GM18868 (cell line): ENCODE data around the gene VPS11.
"Not testable (repeated sequence)": the region's sequence is repeated elsewhere in the genome, so short reads cannot be mapped to it uniquely, and the experiment has no call there.

ENCODE experiments used
- ATAC-seq: cut with Tn5 transposase; IDR thresholded peaks from one replicate; pipeline ENCODE4 v1.9.1; 2021; ENCODE audit warnings: mild to moderate bottlenecking, moderate library complexity; ENCODE audit not compliant: unreplicated experiment

The VPS11 gene

DNA sequence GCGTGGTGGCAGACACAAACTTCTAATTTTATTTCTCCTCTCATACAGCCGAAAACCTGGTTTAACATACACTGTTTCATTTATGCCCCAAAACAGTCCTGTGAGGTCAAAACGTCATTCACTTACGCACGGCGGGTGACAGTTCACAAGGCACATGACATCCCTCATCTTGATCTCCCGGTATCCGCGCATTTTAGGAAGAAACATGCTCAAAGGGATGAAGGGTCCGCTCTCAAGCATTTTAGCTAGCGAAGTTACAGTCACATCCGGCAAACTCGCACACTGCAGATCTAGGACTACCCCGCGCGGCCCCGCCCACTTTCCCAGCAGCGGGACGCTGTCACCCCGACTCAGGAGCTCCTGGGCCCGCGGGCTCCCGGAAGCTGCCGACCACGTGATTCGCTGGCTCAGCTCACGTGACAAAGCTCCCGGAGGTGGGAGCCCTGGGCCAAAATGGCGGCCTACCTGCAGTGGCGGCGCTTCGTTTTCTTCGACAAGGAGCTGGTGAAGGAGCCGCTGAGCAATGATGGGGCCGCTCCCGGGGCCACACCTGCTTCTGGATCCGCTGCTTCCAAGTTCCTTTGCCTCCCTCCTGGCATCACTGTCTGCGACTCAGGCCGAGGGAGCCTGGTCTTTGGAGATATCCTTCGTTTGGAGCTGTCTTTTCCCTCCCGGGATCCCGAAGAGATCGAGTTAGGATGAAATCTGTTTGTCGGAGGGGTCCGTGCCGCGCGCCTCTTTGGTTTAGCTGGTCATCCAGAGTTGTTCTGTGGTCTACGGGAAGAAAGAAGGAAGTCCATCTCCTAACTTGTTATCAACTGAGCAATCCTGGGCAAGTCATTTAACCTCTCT, at the start of gene VPS11:
Gene VPS11, plus strand, starts transcription at position 448 of the 852 bp plus-strand sequence. Its CDS starts 6 bp downstream, at position 454.
- peak; percentile 96 for ATAC-seq

DNA sequence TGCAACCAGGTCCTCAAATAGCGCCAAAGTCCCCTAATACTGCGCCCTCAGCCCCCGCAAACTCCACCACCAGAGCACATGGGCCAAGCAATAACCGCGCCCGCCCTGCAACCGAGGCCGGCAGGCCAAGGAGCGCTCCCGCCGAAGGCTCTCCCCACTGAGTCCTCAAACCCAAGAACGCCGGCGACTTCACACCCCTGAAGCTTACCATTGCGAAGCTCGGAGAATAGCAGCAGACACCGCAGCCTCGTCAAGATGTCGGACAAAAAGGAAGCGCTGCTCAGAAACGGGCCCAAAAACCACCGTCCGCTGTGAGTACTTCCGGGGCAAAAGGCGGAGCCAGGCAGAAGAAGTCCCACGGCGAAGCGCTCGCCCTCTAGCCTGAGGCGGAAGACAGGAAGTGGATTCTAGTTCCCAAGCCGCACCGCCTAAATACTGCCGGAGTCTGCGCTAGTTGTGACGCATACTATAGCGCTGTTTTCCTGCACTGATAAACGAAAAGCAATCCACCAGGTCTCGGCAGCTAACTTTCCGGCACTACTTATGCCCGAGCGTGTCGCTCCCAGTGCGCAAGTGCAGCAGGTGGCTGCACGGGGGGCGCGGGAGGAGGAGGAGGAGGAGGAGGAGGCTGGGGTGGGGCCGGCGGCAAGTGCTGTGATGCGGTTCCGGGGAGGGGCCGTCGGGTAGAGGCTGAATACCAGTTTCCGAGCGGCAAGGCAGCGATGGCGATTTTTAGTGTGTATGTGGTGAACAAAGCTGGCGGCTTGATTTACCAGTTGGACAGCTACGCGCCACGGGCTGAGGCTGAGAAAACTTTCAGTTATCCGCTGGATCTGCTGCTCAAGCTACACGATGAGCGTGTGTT, 49.3 kb upstream of the VPS11 start, which contains the start of the genes RPS25 and TRAPPC4:
Gene RPS25, minus strand, starts transcription at position 270 of the 865 bp plus-strand sequence. Its CDS starts 59 bp downstream, at position 211.
Gene TRAPPC4, plus strand, starts transcription at position 693 of the 865 bp plus-strand sequence. Its CDS starts 30 bp downstream, at position 723.
- peak; percentile 88 for ATAC-seq

DNA sequence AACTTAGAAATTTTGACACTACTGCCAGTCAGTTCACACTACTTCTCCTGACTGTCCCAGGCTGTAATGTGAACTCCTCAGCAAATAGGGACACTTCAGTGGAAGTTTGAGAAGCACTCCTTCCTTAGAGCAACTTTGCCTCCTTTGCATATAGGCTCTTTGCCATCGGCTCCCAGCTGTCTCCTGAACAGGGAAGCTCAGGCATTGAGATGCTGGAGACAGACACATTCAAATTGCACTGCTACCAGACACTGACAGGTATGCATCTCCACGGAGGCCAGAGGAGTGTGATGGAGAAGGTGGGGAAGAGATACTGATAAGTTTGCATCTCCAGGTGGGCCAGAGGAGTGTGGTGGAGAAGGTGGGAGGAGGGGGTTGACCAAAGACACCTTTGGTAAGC, 47.6 kb upstream of the VPS11 start:
- ATAC-seq = no peak

DNA sequence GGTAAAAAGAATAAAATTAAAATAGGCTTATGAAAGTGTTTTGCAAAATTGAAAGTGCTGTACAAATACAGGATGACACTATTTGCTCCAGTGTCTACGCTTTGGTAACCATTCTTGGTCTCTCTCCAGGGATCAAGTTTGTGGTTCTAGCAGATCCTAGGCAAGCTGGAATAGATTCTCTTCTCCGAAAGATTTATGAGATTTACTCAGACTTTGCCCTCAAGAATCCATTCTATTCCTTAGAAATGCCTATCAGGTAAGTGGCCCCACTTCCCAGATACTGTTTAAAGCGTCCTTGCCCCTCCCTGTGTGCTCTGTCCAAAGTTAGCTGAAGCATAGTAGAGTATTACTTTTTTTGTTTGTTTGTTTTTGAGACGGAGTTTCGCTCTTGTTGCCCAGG, 46.0 kb upstream of the VPS11 start:
- ATAC-seq = no peak

DNA sequence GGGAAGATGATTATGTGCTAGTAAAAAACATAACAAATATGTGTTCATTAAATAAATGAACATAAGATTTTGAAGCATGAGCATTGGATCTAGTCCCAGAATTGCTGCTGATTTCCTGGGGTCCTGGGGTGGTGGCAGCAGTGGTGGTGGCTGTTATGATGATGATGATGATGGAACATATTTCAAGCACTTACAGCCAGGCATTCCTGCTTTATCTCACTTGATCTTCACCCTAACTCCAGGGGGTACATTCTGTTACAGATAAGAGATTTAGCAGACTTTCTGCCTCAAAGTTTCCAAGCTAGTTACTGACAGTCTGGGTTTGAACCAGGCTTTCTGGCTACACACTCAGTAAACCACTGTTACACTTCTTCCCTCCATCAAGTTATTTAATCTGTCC, 43.9 kb upstream of the VPS11 start:
- ATAC-seq = no peak

GRCh38 chr11:119024430-119025098, 43.1 kb upstream of the VPS11 start:
- ATAC-seq = no peak

DNA sequence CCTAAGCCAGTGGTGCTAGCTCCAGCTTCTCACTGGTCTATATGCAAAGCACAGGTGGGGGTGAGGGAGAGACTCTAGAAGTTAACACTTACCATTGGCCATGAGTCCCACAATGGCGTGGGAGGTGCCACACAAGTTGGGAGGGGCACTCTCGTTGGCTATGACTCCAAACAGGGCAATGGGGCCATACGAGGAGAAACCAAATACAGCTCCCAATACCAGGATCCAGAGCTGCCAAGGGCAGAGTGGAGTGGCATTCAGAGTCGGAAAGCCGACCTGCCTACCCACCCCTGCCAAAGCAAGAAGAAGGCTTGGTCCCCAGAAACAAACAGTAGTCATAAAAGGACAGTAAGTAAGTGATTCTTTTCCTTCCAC, 42.5 kb upstream of the VPS11 start:
- ATAC-seq = no peak

- ATAC-seq = no peak
Measured at GRCh38 chr11:119025541-119025940, 42.1 kb upstream of the VPS11 start.

GRCh38 chr11:119025978-119026766, 41.4 kb upstream of the VPS11 start:
- no peak for ATAC-seq

DNA sequence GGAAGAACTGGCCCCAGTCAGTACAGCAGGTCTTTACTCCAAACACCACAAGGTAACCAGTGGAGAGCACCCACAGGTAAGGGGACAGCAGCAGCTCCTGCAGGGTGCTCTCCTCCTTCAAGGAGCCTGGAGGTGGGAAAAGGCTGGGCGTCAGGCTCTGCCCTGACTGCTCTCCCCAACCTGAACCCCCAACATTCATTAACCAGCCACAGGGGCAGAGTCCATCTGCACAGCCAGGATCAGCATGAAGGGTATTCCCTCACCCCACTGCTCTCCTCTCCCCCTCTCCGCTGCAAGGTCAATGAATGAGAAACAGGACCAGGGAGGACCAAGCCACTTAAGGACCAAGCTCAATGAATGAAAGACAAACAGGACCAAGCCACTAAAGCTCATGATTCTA, 40.6 kb upstream of the VPS11 start:
- ATAC-seq = no peak

- no peak for ATAC-seq
Measured at GRCh38 chr11:119027561-119028345, 39.9 kb upstream of the VPS11 start.

DNA sequence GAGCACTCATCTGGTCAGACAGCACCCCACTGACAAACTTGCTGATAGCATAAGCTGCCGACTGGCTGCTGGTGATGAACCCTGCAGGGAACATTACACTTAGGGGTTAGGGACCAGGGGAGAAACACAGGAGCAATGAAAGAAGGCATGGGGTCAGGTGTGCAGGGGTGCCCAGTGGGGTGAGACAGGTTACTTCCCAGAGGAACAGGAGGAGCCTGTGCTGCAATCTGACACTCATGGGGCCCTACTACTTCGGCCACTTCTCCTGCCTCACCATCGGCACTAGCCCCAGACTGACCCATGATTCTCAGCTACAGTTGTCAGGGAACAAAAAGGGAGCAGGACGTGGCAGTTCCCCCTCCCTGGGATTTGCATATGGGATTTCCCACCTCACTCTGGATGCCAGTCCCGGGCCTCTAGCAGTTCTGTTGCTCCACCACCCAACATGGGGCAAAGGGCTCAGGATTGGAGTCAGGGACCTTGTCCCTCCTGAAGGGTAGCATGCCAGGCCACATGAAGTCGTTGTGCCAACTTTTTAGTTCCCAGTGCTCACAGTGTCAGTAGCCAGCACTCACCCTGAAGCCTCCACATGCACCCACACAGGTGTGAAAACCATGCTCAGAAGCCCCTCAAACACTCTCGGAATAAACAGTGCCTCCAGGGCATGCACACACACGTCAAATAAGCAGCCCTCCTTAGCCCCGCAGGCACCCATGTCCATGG, 39.1 kb upstream of the VPS11 start:
- no peak for ATAC-seq

GRCh38 chr11:119029069-119029339, 38.6 kb upstream of the VPS11 start:
- no peak for ATAC-seq

GRCh38 chr11:119029340-119030028, 38.1 kb upstream of the VPS11 start:
- ATAC-seq = peak; percentile 20

DNA sequence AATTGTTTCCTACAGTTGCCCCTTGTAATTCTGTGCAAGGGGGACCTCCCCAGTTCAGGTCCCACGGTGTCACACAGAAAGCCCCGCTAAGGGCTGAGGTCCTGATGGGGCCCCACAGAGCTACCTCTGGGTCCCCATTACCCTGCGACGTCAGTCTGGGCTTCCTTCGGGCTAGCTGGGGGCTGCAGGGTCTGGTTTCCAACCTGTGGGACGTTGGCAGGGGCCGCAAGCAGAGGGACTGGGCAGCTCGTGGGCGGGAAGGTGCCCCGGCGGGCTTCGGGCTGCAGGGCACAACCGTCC, 37.6 kb upstream of the VPS11 start:
- ATAC-seq = peak; percentile 19

- ATAC-seq = peak; percentile 85
Measured at GRCh38 chr11:119030329-119031047, 37.1 kb upstream of the VPS11 start, which contains the start of gene SLC37A4. SLC37A4 (minus strand) TSS chr11:119030877.

DNA sequence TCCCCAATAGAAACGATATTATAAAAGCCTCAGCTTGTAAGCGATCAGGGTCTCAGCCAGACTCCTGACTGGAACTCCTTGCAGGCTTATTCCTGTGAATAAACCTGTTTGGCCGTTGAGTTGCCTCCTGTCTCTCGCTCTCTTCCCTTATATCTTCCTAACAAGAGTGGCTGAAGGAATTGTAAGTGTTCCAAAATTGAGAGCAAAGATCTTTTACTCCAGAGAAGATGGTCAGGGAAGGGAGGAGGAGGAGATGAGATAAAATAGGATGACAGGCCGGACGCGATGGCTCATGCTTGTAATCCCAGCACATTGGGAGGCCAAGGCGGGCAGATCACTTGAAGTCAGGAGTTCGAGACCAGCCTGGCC, 35.7 kb upstream of the VPS11 start:
- ATAC-seq = no peak

- not testable (repeated sequence) for ATAC-seq
Measured at GRCh38 chr11:119033421-119033820, 34.2 kb upstream of the VPS11 start.
